ENCODE measurements around the gene VGLL4.

The VGLL4 gene

DNA sequence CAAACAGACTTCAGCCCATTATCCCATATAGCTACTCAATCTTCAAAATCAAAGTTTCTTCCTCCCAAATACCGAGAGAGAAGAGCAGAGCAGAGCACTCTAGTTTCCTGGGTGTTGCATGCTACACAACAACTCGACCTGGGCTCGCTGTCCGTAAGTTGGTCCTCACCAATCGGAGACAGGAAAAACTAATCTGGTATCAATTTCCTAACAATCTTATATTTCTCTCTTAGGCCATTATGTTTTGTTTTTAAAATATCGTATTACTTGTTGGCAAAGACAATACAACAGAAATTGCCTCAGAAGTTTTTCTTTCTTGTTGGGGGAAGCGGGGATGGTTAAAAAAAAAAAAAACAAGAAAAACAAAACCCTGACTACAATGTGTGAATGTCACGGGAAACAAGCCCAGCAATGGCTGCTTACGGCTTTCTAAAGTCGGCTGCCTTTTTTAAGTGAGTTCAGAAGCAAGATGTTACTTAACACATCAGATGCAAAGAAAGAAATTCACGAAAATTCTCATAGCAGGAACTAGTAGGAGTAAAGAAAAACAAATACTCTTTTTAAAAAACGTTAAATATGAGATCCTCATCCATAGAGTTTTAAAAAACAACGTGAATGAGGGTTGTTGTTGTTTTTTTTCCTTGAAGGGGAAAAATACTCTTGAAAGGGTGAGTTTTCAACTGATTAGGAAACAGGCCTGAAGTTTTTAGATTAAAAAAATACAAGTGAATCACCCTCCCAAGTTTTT lies 1.9 kb downstream of the VGLL4 start:
- Histone ChIP-seq H3K27me3 (ENCODE audit: insufficient read depth, poor library complexity, severe bottlenecking) (no peaks in the 10 kb centered on the region), H3K27ac (replicated peaks) (peak overlapping the region; percentile 87), H3K4me3 (replicated peaks; ENCODE audit: insufficient read depth, low read length) (peak overlapping the region; percentile 82)
- no peak for DNase-seq (ENCODE audit: low read depth in 1 of 2, low spot score in 1 of 2)
- TF ChIP-seq SPI1 (IDR thresholded peaks at IDR 0.05; ENCODE audit: borderline replicate concordance, low read depth) (no peak), GABPA (IDR thresholded peaks at IDR 0.05; ENCODE audit: low read depth) (no peak), POLR2AphosphoS5 (IDR thresholded peaks at IDR 0.05; ENCODE audit: low read depth) (no peak)
- TF ChIP-seq, protein P1, sequence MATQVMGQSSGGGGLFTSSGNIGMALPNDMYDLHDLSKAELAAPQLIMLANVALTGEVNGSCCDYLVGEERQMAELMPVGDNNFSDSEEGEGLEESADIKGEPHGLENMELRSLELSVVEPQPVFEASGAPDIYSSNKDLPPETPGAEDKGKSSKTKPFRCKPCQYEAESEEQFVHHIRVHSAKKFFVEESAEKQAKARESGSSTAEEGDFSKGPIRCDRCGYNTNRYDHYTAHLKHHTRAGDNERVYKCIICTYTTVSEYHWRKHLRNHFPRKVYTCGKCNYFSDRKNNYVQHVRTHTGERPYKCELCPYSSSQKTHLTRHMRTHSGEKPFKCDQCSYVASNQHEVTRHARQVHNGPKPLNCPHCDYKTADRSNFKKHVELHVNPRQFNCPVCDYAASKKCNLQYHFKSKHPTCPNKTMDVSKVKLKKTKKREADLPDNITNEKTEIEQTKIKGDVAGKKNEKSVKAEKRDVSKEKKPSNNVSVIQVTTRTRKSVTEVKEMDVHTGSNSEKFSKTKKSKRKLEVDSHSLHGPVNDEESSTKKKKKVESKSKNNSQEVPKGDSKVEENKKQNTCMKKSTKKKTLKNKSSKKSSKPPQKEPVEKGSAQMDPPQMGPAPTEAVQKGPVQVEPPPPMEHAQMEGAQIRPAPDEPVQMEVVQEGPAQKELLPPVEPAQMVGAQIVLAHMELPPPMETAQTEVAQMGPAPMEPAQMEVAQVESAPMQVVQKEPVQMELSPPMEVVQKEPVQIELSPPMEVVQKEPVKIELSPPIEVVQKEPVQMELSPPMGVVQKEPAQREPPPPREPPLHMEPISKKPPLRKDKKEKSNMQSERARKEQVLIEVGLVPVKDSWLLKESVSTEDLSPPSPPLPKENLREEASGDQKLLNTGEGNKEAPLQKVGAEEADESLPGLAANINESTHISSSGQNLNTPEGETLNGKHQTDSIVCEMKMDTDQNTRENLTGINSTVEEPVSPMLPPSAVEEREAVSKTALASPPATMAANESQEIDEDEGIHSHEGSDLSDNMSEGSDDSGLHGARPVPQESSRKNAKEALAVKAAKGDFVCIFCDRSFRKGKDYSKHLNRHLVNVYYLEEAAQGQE (IDR thresholded peaks at IDR 0.05; ENCODE audit: insufficient replicate concordance, low read depth): no peak
- TF ChIP-seq, protein P2, sequence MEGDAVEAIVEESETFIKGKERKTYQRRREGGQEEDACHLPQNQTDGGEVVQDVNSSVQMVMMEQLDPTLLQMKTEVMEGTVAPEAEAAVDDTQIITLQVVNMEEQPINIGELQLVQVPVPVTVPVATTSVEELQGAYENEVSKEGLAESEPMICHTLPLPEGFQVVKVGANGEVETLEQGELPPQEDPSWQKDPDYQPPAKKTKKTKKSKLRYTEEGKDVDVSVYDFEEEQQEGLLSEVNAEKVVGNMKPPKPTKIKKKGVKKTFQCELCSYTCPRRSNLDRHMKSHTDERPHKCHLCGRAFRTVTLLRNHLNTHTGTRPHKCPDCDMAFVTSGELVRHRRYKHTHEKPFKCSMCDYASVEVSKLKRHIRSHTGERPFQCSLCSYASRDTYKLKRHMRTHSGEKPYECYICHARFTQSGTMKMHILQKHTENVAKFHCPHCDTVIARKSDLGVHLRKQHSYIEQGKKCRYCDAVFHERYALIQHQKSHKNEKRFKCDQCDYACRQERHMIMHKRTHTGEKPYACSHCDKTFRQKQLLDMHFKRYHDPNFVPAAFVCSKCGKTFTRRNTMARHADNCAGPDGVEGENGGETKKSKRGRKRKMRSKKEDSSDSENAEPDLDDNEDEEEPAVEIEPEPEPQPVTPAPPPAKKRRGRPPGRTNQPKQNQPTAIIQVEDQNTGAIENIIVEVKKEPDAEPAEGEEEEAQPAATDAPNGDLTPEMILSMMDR (IDR thresholded peaks at IDR 0.05; ENCODE audit: insufficient read depth, low read length): no peak

DNA sequence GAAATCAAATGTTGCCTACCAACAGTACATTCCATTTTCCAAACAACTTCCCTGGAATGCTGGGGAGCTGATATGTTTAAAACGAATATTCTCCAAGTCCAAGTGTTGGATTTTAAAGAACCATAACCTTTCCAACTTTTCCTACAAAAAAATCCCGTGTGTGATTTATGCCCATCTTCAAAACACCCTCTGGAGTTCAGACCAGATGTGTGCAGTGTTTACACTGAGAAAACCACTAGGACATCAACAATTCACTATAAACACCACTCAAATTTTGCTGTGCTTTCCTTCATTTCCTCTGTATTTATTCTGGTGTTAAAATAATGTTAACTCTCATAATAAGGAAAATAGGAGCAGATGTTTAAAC lies 2.4 kb downstream of the VGLL4 start:
- DNase-seq (ENCODE audit: low read depth in 1 of 2, low spot score in 1 of 2): no peak
- H3K4me3 ChIP-seq (replicated peaks; ENCODE audit: insufficient read depth, low read length): peak overlapping the region; percentile 82
- TF ChIP-seq POLR2AphosphoS5 (IDR thresholded peaks at IDR 0.05; ENCODE audit: low read depth) (no peak), SPI1 (IDR thresholded peaks at IDR 0.05; ENCODE audit: borderline replicate concordance, low read depth) (no peak), GABPA (IDR thresholded peaks at IDR 0.05; ENCODE audit: low read depth) (no peak)
- TF ChIP-seq, protein P2 (IDR thresholded peaks at IDR 0.05; ENCODE audit: insufficient read depth, low read length): no peak
- TF ChIP-seq, protein P1 (IDR thresholded peaks at IDR 0.05; ENCODE audit: insufficient replicate concordance, low read depth): no peak
- H3K27ac ChIP-seq (replicated peaks): no peak overlapping the region
- H3K27me3 ChIP-seq (ENCODE audit: insufficient read depth, poor library complexity, severe bottlenecking): no peaks in the 10 kb centered on the region

DNA sequence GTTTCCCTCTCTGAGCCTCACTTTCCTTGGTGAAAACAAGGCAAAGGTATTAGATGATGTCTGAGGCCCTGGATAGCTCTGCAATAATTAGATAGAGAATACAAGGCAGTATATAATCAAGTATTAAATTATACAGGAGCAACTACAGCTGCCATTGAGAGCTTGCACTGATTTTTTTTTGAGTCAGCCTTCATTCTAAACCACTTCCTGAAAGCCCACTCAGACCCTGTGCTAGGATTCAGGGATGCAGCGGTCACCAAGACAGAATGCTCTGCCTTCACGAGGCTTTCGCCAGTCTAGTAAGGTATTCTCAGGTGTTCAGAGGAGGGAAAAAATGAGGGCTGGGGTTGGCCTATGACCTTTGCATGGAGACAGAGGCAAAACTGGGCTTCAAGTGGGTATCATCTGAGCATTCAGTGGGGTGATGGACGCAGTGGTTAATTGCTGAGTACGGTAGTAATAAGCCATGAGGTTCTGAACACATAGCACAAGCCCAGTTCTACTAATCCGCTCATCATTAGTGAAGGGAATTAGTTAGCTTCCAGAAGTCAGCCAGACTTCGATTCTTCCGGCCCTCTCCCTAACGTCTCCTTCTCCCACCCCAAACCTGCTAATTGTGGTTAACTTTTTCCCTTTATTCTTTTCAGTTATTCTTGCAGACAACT lies 3.6 kb downstream of the VGLL4 start:
- Histone ChIP-seq H3K27ac (replicated peaks) (no peak overlapping the region), H3K4me3 (replicated peaks; ENCODE audit: insufficient read depth, low read length) (no peak overlapping the region), H3K27me3 (ENCODE audit: insufficient read depth, poor library complexity, severe bottlenecking) (no peaks in the 10 kb centered on the region)
- TF ChIP-seq, protein P2 (IDR thresholded peaks at IDR 0.05; ENCODE audit: insufficient read depth, low read length): no peak
- TF ChIP-seq POLR2AphosphoS5 (IDR thresholded peaks at IDR 0.05; ENCODE audit: low read depth) (no peak), GABPA (IDR thresholded peaks at IDR 0.05; ENCODE audit: low read depth) (no peak), SPI1 (IDR thresholded peaks at IDR 0.05; ENCODE audit: borderline replicate concordance, low read depth) (no peak)
- TF ChIP-seq, protein P1 (IDR thresholded peaks at IDR 0.05; ENCODE audit: insufficient replicate concordance, low read depth): no peak
- no peak for DNase-seq (ENCODE audit: low read depth in 1 of 2, low spot score in 1 of 2)

All from HL-60 (cell line).